ENCODE results near the gene HEG1.

HEG1 gene

DNA sequence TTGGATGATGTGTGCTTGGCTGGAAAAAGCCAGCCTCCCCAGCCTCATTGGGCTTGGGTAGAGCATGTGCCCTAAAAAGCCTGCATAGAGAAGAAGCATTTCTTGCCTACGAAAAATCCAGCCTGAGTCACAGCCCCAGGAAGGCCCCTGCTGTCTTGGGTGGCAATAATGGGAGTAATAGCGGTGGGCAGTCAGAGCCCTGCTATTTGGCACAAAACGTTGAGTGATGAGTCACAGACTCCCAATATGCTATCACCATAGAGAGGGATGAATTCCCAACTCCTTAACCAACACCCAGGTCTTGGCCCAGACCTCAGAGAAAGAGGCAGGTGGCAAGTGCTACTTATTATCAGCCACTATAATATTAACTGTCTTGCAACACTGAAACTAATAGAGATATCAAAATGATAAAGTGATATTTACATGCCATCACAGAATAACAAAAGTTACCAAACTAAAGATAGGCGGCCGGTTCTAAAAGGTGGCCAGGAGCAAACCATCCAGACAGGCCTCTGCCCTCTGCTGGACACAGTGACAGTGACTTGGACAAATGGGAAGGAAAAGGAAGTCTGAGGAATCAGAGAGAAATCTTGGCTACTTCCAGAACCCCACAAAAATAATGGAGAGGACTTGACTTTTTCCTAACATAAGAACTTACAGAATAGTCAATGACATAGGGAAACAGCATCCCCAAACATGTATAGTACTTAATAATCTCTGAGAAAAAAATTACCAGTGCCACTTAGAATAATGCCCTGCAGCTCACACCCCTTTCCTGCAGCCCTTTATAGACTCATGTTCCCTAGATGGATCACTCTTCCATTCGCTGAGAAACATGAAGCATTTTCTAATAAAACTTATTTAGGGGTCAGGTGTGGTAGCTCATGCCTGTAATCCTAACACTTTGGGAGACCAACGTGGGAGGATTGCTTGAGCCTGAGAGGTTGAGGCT is 69.3 kb downstream of the HEG1 start:
- Histone ChIP-seq H3K4me2 (ENCODE audit: insufficient read depth, low read length, poor library complexity, severe bottlenecking) (no peak overlapping the region), H3K4me3 (ENCODE audit: low read length in 2 of 2) (no peak overlapping the region)

DNA sequence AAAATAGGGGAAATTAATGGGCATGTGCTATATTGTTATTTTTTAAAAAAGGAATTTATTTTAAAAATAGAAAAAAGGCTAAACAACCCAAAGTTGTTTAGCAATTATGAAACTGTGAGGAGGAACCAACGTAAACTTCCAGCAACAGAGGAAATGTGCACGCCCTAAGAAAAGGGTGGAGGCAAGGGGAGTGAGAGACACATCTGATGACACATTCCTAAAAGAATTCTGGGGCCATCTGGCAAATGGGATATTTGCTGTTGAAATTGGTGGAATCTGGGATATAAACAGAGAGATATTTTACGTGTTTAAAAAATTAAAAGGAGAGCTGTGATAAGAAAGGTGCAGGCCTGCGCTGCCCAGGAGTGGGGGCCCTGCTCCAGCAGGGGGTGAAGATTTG is 70.4 kb downstream of the HEG1 start:
- Histone ChIP-seq H2BK12ac (ENCODE audit: low read length) (no peak overlapping the region), H4K91ac (ENCODE audit: low read depth, low read length, poor library complexity) (no peak overlapping the region), H3K4me2 (ENCODE audit: insufficient read depth, low read length, poor library complexity, severe bottlenecking) (no peak overlapping the region), H2BK15ac (ENCODE audit: low read length) (no peak overlapping the region), H3K4me3 (ENCODE audit: low read length in 2 of 2) (no peak overlapping the region), H3K4me1 (ENCODE audit: control insufficient read depth in 2 of 2, insufficient read depth in 1 of 2, low read depth in 1 of 2, low read length in 2 of 2) (no peaks in the 10 kb centered on the region), H3K14ac (ENCODE audit: low read length) (no peak overlapping the region), H3K36me3 (replicated peaks in 1 of 2; ENCODE audit: control insufficient read depth in 2 of 2, insufficient read depth in 2 of 2, low read length in 2 of 2) (peaks cover 4 to 40% of the 10 kb centered on the region in 2 donors), H4K8ac (ENCODE audit: low read depth, low read length) (no peak overlapping the region), H3K23ac (ENCODE audit: low read depth, low read length, poor library complexity) (no peak overlapping the region), H3K9me3 (replicated peaks in 1 of 2; ENCODE audit: control insufficient read depth in 2 of 2, insufficient read depth in 1 of 2, low read depth in 1 of 2, low read length in 2 of 2) (no peaks in the 10 kb centered on the region), H3K4ac (ENCODE audit: low read length) (no peak overlapping the region), H3K79me1 (ENCODE audit: low read depth, low read length) (no peaks in the 10 kb centered on the region), H2AFZ (ENCODE audit: low read length) (no peak overlapping the region), H2BK5ac (ENCODE audit: low read length) (no peak overlapping the region), H3K9ac (ENCODE audit: low read depth, low read length, poor library complexity) (no peak overlapping the region), H2BK120ac (ENCODE audit: low read depth, low read length) (no peak overlapping the region), H2AK5ac (ENCODE audit: low read depth, low read length) (no peak overlapping the region), H3K27me3 (ENCODE audit: control insufficient read depth in 3 of 3, insufficient read depth in 3 of 3, low read depth in 1 of 3, low read length in 3 of 3) (no peaks in the 10 kb centered on the region), H3K27ac (replicated peaks; ENCODE audit: low read length) (no peak overlapping the region), H3K18ac (ENCODE audit: low read length) (no peak overlapping the region)
- no peak for DNase-seq (ENCODE audit: low spot score)
- no CpG with 5 or more reads among the region's 4 CpGs for WGBS, 2 donors (ENCODE audit: extremely low coverage in 2 of 2, insufficient read length in 2 of 2, insufficient replicate concordance in 1 of 2)

More for the DNA sequence above, 69.3 kb downstream of the HEG1 start:
- Histone ChIP-seq H3K9ac (ENCODE audit: low read depth, low read length, poor library complexity) (no peak overlapping the region), H2BK5ac (ENCODE audit: low read length) (no peak overlapping the region), H2AK5ac (ENCODE audit: low read depth, low read length) (no peak overlapping the region), H2BK12ac (ENCODE audit: low read length) (no peak overlapping the region), H3K9me3 (replicated peaks in 1 of 2; ENCODE audit: control insufficient read depth in 2 of 2, insufficient read depth in 1 of 2, low read depth in 1 of 2, low read length in 2 of 2) (no peaks in the 10 kb centered on the region), H4K91ac (ENCODE audit: low read depth, low read length, poor library complexity) (no peak overlapping the region), H4K8ac (ENCODE audit: low read depth, low read length) (no peak overlapping the region), H3K23ac (ENCODE audit: low read depth, low read length, poor library complexity) (no peak overlapping the region), H3K27me3 (ENCODE audit: control insufficient read depth in 3 of 3, insufficient read depth in 3 of 3, low read depth in 1 of 3, low read length in 3 of 3) (no peaks in the 10 kb centered on the region), H2BK15ac (ENCODE audit: low read length) (no peak overlapping the region), H3K18ac (ENCODE audit: low read length) (no peak overlapping the region), H3K79me1 (ENCODE audit: low read depth, low read length) (no peaks in the 10 kb centered on the region), H2AFZ (ENCODE audit: low read length) (no peak overlapping the region), H2BK120ac (ENCODE audit: low read depth, low read length) (no peak overlapping the region), H3K4ac (ENCODE audit: low read length) (no peak overlapping the region), H3K27ac (replicated peaks; ENCODE audit: low read length) (no peak overlapping the region), H3K4me1 (ENCODE audit: control insufficient read depth in 2 of 2, insufficient read depth in 1 of 2, low read depth in 1 of 2, low read length in 2 of 2) (no peaks in the 10 kb centered on the region), H3K36me3 (replicated peaks in 1 of 2; ENCODE audit: control insufficient read depth in 2 of 2, insufficient read depth in 2 of 2, low read length in 2 of 2) (peaks cover 7 to 46% of the 10 kb centered on the region in 2 donors), H3K14ac (ENCODE audit: low read length) (no peak overlapping the region)
- DNase-seq (ENCODE audit: low spot score): no peak
- WGBS, 2 donors (ENCODE audit: extremely low coverage in 2 of 2, insufficient read length in 2 of 2, insufficient replicate concordance in 1 of 2): no CpG with 5 or more reads among the region's 7 CpGs

DNA sequence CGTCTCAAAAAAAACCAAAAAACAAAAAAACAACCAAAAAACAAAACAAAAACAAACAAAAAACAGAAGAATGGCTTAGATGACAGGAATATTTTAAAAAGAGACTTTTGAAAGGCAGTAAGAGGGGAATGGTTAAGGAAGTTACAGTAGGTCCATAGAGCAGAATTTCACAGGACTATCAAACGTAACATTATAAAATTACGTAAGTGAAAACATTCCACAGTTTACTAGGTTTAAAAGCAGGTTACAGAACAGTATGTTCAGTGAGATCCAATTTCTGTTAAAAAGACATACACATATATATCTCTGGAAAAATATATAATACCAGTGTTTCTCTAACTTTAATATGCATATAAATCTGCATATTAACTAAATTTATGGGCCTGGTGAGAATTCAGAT is 71.0 kb downstream of the HEG1 start:
- Histone ChIP-seq H2AK5ac (ENCODE audit: low read depth, low read length) (no peak overlapping the region), H2BK15ac (ENCODE audit: low read length) (no peak overlapping the region), H2BK120ac (ENCODE audit: low read depth, low read length) (no peak overlapping the region), H3K18ac (ENCODE audit: low read length) (no peak overlapping the region), H3K27ac (replicated peaks; ENCODE audit: low read length) (no peak overlapping the region), H2AFZ (ENCODE audit: low read length) (no peak overlapping the region), H3K9ac (ENCODE audit: low read depth, low read length, poor library complexity) (no peak overlapping the region), H3K79me1 (ENCODE audit: low read depth, low read length) (no peaks in the 10 kb centered on the region), H4K8ac (ENCODE audit: low read depth, low read length) (no peak overlapping the region), H4K91ac (ENCODE audit: low read depth, low read length, poor library complexity) (no peak overlapping the region), H2BK12ac (ENCODE audit: low read length) (no peak overlapping the region), H3K4ac (ENCODE audit: low read length) (no peak overlapping the region), H3K27me3 (ENCODE audit: control insufficient read depth in 3 of 3, insufficient read depth in 3 of 3, low read depth in 1 of 3, low read length in 3 of 3) (no peaks in the 10 kb centered on the region), H3K14ac (ENCODE audit: low read length) (no peak overlapping the region), H3K4me2 (ENCODE audit: insufficient read depth, low read length, poor library complexity, severe bottlenecking) (no peak overlapping the region), H2BK5ac (ENCODE audit: low read length) (no peak overlapping the region), H3K4me1 (ENCODE audit: control insufficient read depth in 2 of 2, insufficient read depth in 1 of 2, low read depth in 1 of 2, low read length in 2 of 2) (no peaks in the 10 kb centered on the region), H3K23ac (ENCODE audit: low read depth, low read length, poor library complexity) (no peak overlapping the region), H3K36me3 (replicated peaks in 1 of 2; ENCODE audit: control insufficient read depth in 2 of 2, insufficient read depth in 2 of 2, low read length in 2 of 2) (peaks cover 3 to 35% of the 10 kb centered on the region in 2 donors), H3K4me3 (ENCODE audit: low read length in 2 of 2) (no peak overlapping the region), H3K9me3 (replicated peaks in 1 of 2; ENCODE audit: control insufficient read depth in 2 of 2, insufficient read depth in 1 of 2, low read depth in 1 of 2, low read length in 2 of 2) (no peaks in the 10 kb centered on the region)
- no peak for DNase-seq (ENCODE audit: low spot score)
- WGBS, 2 donors (ENCODE audit: extremely low coverage in 2 of 2, insufficient read length in 2 of 2, insufficient replicate concordance in 1 of 2): no CpG with 5 or more reads among the region's 3 CpGs

DNA sequence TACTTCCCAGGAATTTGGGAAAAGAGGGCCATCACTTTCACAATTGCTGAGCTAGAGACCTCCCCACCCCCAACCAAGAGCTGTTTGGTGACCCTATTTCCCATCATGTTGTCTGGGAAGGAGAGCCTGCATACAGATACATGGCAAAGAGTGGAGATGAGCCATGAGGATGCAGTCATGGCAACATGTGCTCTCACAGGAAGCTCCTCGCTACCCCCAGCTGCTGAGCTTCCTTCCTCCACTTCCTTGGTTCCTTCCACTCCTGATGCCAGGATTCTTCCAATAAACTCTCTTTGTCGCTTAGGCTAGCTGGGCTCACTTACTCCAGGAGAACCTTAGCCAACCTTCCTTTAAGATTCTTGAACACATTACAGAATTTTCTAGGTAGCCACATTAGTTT is 72.9 kb downstream of the HEG1 start:
- Histone ChIP-seq H3K4me1 (ENCODE audit: control insufficient read depth in 2 of 2, insufficient read depth in 1 of 2, low read depth in 1 of 2, low read length in 2 of 2) (no peaks in the 10 kb centered on the region), H3K9me3 (replicated peaks in 1 of 2; ENCODE audit: control insufficient read depth in 2 of 2, insufficient read depth in 1 of 2, low read depth in 1 of 2, low read length in 2 of 2) (no peaks in the 10 kb centered on the region), H4K91ac (ENCODE audit: low read depth, low read length, poor library complexity) (no peak overlapping the region), H4K8ac (ENCODE audit: low read depth, low read length) (no peak overlapping the region), H3K4me3 (ENCODE audit: low read length in 2 of 2) (no peak overlapping the region), H3K27me3 (ENCODE audit: control insufficient read depth in 3 of 3, insufficient read depth in 3 of 3, low read depth in 1 of 3, low read length in 3 of 3) (no peaks in the 10 kb centered on the region), H3K4me2 (ENCODE audit: insufficient read depth, low read length, poor library complexity, severe bottlenecking) (no peak overlapping the region), H3K18ac (ENCODE audit: low read length) (no peak overlapping the region), H2BK12ac (ENCODE audit: low read length) (no peak overlapping the region), H2BK120ac (ENCODE audit: low read depth, low read length) (no peak overlapping the region), H2AK5ac (ENCODE audit: low read depth, low read length) (no peak overlapping the region), H2BK5ac (ENCODE audit: low read length) (no peak overlapping the region), H2AFZ (ENCODE audit: low read length) (no peak overlapping the region), H3K27ac (replicated peaks; ENCODE audit: low read length) (no peak overlapping the region), H3K36me3 (replicated peaks in 1 of 2; ENCODE audit: control insufficient read depth in 2 of 2, insufficient read depth in 2 of 2, low read length in 2 of 2) (peaks cover 0 to 26% of the 10 kb centered on the region in 2 donors), H3K9ac (ENCODE audit: low read depth, low read length, poor library complexity) (no peak overlapping the region), H3K4ac (ENCODE audit: low read length) (no peak overlapping the region), H3K14ac (ENCODE audit: low read length) (no peak overlapping the region), H3K23ac (ENCODE audit: low read depth, low read length, poor library complexity) (no peak overlapping the region), H3K79me1 (ENCODE audit: low read depth, low read length) (no peaks in the 10 kb centered on the region), H2BK15ac (ENCODE audit: low read length) (no peak overlapping the region)
- no CpG with 5 or more reads among the region's 2 CpGs for WGBS, 2 donors (ENCODE audit: extremely low coverage in 2 of 2, insufficient read length in 2 of 2, insufficient replicate concordance in 1 of 2)
- no peak for DNase-seq (ENCODE audit: low spot score)
